Natural killer cell (primary cell): ENCODE data around the gene C20orf144. TPM values are rescaled to one million over a fixed set of nuclear protein-coding genes. Genes with fewer than 3 reads are reported as not detected.

ENCODE experiments used
- ATAC-seq, 3 donors: fragments of 150-1000 bp in 2 of 3; fragments of 200-7000 bp in 1 of 3; cut with Tn5 transposase; 1 replicate in 1 of 3; 2 replicates in 2 of 3; pipeline ENCODE4 v1.10.0; 2021; ENCODE audit warnings: mild to moderate bottlenecking in 2 of 3, moderate library complexity in 2 of 3
- DNase-seq, 2 donors: peaks; one replicate each; pipeline versions ENCODE4 v3.0.0 to v3.0.0-alpha.2; 2013 to 2021; ENCODE audit warnings: mixed read lengths in 1 of 2
- H3K27ac ChIP-seq: one replicate; pipeline ENCODE4 v1.5.1; 2013; ENCODE audit warnings: mild to moderate bottlenecking, low read length
- H3K27me3 ChIP-seq: one replicate; pipeline ENCODE4 v1.6.1; 2013; ENCODE audit warnings: low read length; ENCODE audit not compliant: control insufficient read depth, insufficient read depth
- H3K36me3 ChIP-seq: one replicate; pipeline ENCODE4 v1.6.1; 2013; ENCODE audit warnings: low read length; ENCODE audit not compliant: control insufficient read depth, insufficient read depth
- H3K4me1 ChIP-seq: one replicate; pipeline ENCODE4 v1.6.1; 2013; ENCODE audit warnings: low read length; ENCODE audit not compliant: control insufficient read depth, insufficient read depth
- H3K4me3 ChIP-seq: one replicate; pipeline ENCODE4 v1.5.1; 2013; ENCODE audit warnings: low read length
- H3K9me3 ChIP-seq: one replicate; pipeline ENCODE4 v1.6.1; 2013; ENCODE audit warnings: low read length; ENCODE audit not compliant: control insufficient read depth, insufficient read depth
- H3K27ac Mint-ChIP-seq, 2 donors: one replicate each; pipeline ENCODE4 v1.8.0; 2022; ENCODE audit warnings: mild to moderate bottlenecking in 2 of 2, mixed read lengths in 2 of 2, moderate library complexity in 1 of 2
- H3K27me3 Mint-ChIP-seq, 2 donors: one replicate each; pipeline ENCODE4 v1.8.0; 2022; ENCODE audit warnings: low read depth in 2 of 2, mixed read lengths in 2 of 2
- H3K36me3 Mint-ChIP-seq: one replicate; pipeline ENCODE4 v1.8.0; 2022; ENCODE audit warnings: mixed read lengths
- H3K4me1 Mint-ChIP-seq, 2 donors: one replicate each; pipeline ENCODE4 v1.8.0; 2022; ENCODE audit warnings: mixed read lengths in 2 of 2
- H3K4me3 Mint-ChIP-seq: one replicate; pipeline ENCODE4 v1.8.0; 2022; ENCODE audit warnings: mild to moderate bottlenecking, moderate library complexity, mixed read lengths
- H3K9me3 Mint-ChIP-seq, 2 donors: one replicate each; pipeline ENCODE4 v1.8.0; 2022; ENCODE audit warnings: mixed read lengths in 2 of 2
- WGBS: methylation state at CpG from one replicate; pipeline ENCODE4 v1.1.7; 2013; ENCODE audit warnings: missing lambda C conversion rate; ENCODE audit not compliant: insufficient coverage; 5-methylcytosine and 5-hydroxymethylcytosine counted together
- intact Hi-C: fragments of 100-400 bp; cut with micrococcal nuclease; formaldehyde crosslinking; loops from one replicate; pipeline ENCODE4 v1.14.2; 2022
- total RNA-seq, 4 donors: library from RNA; stranded (reverse); fragments of 120-200 nt in 1 of 4; gene quantifications; one replicate each; pipeline versions ENCODE4 v1.2.3 to v1.2.4, GENCODE V29; 2013 to 2022
- TF ChIP-seq, protein P1 (sequence below): fragments of 200-600 bp; IDR thresholded peaks from one replicate; pipeline ENCODE4 v1.8.0; 2022; ENCODE audit warnings: antibody characterized with exemption

The C20orf144 gene
- total RNA-seq, 3 donors from 2014 or later (not counting 1 experiment from before 2014, with no cell fraction given), result 0.25 to 0.41 (median 0.33) TPM

DNA sequence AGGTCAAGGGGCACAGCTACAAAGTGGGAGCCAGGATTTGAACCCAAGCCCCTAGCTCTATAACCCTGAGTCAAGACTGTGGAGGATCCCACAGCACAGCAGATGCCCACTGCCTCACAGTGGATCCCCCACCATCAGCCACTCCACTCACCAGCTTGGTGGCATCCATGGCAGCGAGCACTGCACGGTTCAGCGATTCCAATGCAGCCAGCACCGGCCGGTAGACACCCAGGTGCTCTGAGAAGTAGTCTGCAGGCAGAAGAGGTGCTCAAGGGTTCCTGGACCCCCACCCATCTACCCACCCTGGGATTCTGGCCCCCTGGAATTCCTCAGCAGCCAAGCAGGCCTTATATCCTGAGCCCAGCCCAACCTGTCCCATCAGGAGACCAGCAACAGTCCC lies 7.1 kb downstream of the C20orf144 start:
- Histone ChIP-seq H3K9me3 (no peaks in the 10 kb centered on the region), H3K4me3 (no peak overlapping the region), H3K27me3 (no peaks in the 10 kb centered on the region), H3K4me1 (peaks cover 49% of the 10 kb centered on the region), H3K36me3 (no peaks in the 10 kb centered on the region), H3K27ac (no peak overlapping the region)
- H3K9me3 Mint-ChIP-seq, result no peaks in the 10 kb centered on the region
- DNase-seq, result no peak
- H3K27me3 Mint-ChIP-seq, result no peaks in the 10 kb centered on the region
- TF ChIP-seq, protein P1, sequence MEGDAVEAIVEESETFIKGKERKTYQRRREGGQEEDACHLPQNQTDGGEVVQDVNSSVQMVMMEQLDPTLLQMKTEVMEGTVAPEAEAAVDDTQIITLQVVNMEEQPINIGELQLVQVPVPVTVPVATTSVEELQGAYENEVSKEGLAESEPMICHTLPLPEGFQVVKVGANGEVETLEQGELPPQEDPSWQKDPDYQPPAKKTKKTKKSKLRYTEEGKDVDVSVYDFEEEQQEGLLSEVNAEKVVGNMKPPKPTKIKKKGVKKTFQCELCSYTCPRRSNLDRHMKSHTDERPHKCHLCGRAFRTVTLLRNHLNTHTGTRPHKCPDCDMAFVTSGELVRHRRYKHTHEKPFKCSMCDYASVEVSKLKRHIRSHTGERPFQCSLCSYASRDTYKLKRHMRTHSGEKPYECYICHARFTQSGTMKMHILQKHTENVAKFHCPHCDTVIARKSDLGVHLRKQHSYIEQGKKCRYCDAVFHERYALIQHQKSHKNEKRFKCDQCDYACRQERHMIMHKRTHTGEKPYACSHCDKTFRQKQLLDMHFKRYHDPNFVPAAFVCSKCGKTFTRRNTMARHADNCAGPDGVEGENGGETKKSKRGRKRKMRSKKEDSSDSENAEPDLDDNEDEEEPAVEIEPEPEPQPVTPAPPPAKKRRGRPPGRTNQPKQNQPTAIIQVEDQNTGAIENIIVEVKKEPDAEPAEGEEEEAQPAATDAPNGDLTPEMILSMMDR, result no peak
- no peak for ATAC-seq
- intact Hi-C loops, result no loop called here
- H3K4me3 Mint-ChIP-seq, result no peak overlapping the region
- peaks cover 22 to 49% of the 10 kb centered on the region in 2 donors for H3K4me1 Mint-ChIP-seq
- 90% methylated on average over 5 of the region's 5 CpGs for WGBS
- no peak overlapping the region for H3K27ac Mint-ChIP-seq
- no peaks in the 10 kb centered on the region for H3K36me3 Mint-ChIP-seq

DNA sequence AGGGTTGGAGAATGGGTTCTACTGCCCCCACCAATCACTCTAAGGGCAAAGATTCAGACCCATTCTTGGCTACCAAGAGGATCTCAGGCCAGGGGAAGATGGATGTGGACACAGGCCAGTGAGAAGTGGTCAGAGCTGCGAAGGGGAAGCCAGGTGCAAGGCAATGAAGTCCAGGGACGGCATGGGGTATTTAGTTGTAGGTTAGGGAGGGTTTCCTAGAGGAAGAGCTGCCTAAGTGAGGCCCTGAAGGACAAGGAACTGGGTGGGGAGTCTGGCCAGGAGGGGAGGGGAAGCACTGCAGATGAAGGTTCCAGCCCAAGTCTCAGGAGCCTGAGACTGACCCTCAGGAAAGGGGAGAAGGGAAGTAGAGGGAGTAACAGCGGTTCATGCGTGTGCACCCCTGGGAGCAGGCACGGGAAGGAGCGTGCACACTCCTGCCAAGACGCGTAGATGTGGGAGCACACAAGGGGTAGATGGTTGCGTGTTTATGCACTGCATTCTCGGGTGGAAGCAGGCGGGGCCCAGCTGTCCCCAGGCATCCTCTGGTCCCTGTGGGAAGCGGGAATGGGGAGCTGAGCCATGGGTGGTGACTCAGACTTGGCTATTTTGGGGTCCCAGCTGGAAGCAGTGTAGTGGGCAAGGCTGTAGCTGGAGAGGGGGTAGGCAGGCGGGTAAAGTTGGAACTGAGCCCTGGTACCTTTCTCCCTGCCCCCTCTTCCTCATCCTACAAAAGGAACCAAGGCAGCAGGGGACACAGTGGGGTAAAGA lies 7.9 kb downstream of the C20orf144 start:
- intact Hi-C loops, result no loop called here
- H3K9me3 ChIP-seq, result no peaks in the 10 kb centered on the region
- Mint-ChIP-seq H3K27ac (no peak overlapping the region), H3K4me1 (peaks cover 14 to 45% of the 10 kb centered on the region in 2 donors), H3K9me3 (no peaks in the 10 kb centered on the region), H3K27me3 (no peaks in the 10 kb centered on the region), H3K36me3 (no peaks in the 10 kb centered on the region), H3K4me3 (no peak overlapping the region)
- ATAC-seq (no peak), DNase-seq (no peak)
- no peaks in the 10 kb centered on the region for H3K27me3 ChIP-seq
- WGBS, result 95% methylated on average over 12 of the region's 13 CpGs
- TF ChIP-seq, protein P1, result no peak
- H3K4me3 ChIP-seq, result no peak overlapping the region
- H3K27ac ChIP-seq, result no peak overlapping the region
- H3K4me1 ChIP-seq, result peaks cover 49% of the 10 kb centered on the region
- no peaks in the 10 kb centered on the region for H3K36me3 ChIP-seq

DNA sequence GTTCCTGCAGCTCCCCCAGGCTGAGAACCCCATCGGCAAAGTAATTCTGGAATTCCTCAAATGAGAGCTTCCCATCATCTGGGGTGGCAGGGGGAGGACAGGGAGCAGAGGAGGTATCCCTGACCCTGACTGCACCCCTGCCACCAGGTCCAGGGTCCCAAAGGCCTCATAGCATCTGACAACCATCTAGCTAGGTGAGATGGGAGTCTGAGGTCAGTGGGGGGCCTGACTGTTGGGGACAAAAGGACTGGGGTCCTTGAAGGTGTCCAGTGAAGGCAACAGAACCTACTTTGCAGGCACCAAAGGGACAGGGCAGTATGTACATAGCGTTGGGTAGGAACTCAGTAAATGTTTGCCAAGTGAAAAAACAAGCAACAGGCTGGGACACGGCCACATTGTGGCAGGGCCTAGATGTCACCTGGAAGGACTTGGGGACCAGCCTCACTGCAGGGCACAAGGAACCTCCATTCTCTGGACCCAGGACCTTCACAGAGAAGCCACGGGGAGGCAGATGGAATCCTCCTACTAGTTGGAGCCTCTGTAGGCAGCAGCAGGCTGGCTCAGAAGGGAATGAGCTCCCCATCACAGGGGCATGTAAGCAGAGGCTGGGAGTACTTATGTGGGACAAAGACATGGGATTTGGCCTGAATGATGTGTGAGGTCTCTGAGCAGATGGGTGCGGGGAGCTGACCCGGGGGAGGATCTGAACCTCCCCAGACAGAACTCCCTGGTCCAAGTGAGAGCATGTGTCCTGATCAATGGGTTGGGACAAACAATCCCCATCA lies 8.8 kb downstream of the C20orf144 start:
- Mint-ChIP-seq H3K36me3 (no peaks in the 10 kb centered on the region), H3K9me3 (no peaks in the 10 kb centered on the region), H3K4me1 (peaks cover 14 to 44% of the 10 kb centered on the region in 2 donors), H3K27me3 (no peaks in the 10 kb centered on the region), H3K27ac (no peak overlapping the region), H3K4me3 (no peak overlapping the region)
- Histone ChIP-seq H3K4me1 (peaks cover 46% of the 10 kb centered on the region), H3K27me3 (no peaks in the 10 kb centered on the region), H3K27ac (no peak overlapping the region), H3K36me3 (no peaks in the 10 kb centered on the region), H3K4me3 (no peak overlapping the region), H3K9me3 (no peaks in the 10 kb centered on the region)
- 98% methylated on average over 6 of the region's 6 CpGs for WGBS
- ATAC-seq, result no peak
- TF ChIP-seq, protein P1, result no peak
- intact Hi-C loops, result no loop called here
- no peak for DNase-seq
